Skin of body (tissue), 2 donors: ENCODE data around the gene CHD5. TPM values are rescaled to one million over a fixed set of nuclear protein-coding genes. Genes with fewer than 3 reads are reported as not detected.

Source experiments
- DNase-seq: peaks from one replicate; lab custom pipeline; 2025; lab: John Stamatoyannopoulos, UW
- total RNA-seq: library from RNA; depleted of rRNA; stranded (reverse); fragments of >200 nt; gene quantifications from one replicate; pipeline ENCODE4 v1.2.3, GENCODE V29; 2014

CHD5 gene
- total RNA-seq, 1 donor from 2014 or later = 1.4 TPM

DNA sequence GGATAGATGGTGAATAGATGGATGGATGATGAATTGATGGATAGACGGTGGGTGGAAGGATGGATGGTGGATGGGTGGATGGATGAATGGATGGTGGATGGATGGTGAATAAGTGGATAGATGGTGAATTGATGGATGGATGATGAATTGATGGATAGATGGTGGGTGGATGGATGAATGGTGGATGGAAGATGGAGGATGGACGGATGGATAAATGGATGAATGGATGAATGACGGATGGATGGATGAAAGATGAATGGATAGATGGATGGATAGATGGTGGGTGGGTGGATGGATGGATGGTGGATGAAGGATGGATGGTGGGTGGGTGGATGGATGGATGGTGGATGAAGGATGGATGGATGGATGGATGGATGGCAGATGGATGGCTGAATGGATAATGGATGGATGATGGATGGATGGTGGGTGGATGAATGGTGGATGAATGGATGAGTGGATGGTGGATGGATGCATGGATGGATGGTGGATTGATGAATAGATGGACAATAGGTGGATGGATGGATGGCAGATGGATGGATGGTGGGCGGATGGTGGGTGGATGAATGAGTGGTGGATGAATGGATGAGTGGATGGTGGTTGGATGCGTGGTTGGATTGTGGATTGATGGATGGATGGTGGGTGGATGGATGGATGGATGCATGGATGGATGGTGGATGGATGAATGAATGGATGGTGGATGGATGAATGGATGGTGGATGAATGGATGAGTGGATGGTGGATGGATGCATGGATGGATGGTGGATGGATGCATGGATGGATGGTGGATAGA, 5.3 kb downstream of the CHD5 start:
- no peak for DNase-seq

DNA sequence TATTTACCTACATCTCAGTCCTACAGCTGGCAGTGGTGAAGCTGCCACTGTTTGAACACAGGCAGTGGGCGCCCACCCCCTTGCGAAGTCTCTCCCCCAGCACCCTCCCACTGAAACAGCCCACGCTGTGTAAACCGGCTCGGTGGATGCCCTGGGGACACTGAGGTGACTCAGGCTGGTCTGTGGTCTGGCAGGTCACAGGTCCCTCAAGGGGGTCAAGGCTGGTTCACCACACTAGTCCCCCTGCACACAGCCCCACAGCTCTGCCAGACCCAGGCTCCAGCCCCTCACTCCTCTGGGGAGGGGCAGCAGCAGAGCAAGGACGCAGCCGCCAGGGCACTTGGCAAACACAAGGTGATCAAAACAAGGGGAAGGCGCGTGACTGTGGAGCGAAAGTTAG, 7.6 kb downstream of the CHD5 start:
- no peak for DNase-seq

DNA sequence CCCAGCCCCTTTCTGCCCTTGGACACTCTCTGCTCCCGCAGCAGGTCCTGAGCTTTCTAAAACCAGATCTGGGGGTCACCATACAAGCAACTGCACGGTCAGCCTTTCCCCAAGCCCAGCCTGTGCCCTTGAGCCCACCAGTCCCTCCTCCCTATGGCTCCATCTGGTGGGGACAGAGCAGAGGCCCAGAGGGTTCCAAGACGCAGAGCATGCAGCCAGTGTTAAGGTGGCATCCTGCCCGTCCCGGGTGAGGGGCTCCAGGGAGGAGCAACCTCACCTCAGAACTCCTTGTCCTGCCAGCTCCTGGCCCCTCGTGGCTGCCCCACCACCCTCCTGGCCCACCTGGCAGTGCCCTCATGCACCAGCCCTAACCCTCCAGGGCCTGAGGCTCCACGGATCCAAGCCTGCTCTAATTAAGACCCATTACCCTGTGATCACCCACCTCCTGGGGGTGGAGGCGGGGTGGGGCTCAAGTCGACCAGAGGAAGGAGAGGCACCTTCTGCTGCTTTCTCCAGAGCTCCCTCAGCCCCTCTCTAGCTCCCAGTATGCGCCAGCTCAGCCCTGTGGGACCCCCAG, 8.5 kb downstream of the CHD5 start:
- no peak for DNase-seq

DNA sequence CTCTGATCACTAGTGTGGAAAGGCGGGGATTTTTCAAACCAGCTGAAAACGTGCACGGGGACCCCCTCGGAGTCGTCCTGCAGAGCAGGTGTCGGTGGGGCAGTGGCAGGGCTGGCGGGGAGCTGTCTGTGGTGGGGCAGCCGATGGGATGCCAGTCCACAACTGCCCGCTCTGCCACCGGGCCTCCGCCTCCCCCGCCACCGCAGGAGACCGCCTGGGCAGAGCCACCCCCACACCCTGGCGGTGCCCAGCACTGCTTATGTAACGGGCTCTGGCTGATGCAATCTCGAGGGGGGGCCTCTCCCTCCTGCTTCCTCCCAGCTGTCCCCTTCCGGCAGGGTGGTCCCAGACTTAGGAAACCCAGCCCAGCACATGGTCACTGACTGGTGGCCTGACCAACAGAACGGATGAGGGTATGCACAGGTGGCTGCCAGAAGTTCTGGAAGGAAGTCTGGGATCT, 9.3 kb downstream of the CHD5 start:
- no peak for DNase-seq

DNA sequence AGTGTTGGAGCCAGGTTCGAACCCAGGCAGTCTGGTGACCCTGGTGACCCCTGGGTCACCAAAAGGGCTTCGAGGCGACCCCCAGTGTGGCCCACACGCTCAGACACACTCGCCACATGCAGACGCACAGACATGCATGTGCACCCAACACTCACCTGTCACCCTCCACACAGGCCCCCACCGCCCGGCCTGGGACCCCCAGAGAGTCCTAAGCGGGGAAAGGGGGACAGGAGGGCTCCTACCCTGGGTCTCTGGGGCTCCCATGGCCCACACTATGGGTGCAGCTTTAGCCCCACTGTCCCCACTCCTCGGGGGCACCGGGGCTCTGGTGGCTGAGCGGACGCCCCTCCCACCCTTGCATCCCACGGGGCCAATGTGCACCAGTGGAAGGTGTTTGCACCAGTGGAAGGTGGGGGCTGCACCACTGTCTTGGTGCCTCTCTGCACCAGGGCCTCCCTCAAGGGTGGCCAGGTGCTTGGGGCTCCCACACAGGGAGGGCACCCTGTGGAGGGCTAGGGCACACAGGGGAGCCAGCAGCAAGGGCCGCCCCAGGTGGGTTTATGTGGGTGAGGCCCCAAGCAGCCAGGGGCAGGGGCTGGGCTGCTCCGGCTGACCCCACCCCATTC, 9.9 kb downstream of the CHD5 start:
- no peak for DNase-seq

DNA sequence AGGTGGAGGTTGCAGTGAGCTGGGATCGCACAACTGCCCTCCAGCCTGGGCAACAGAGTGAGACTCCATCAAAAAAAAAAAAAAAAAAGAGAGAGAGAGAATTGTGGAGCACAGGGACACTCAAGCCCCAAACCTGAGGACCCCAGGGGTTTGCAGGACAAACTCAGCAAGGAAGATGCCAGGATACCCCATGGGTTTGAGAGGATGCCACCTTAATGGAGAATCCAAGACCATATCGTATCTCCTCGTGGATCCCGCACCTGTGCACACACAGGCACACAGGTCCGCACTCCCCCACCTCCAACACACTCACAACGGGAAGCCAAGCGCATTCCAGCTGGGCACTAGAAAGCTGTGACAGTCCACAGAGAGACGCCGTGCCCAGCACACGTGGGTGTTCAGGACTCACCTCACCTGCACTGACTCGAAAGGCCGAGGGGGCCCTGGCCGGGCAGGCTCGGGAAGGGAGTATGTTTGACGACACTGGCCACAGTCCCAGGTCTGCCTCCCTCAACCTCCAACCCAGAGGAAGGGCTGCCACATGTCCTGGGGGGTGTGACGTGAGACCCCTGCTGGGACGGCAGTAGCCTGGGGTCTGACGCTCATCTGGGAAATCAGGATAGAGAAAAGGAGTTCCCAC, 11.1 kb downstream of the CHD5 start:
- DNase-seq = no peak

DNA sequence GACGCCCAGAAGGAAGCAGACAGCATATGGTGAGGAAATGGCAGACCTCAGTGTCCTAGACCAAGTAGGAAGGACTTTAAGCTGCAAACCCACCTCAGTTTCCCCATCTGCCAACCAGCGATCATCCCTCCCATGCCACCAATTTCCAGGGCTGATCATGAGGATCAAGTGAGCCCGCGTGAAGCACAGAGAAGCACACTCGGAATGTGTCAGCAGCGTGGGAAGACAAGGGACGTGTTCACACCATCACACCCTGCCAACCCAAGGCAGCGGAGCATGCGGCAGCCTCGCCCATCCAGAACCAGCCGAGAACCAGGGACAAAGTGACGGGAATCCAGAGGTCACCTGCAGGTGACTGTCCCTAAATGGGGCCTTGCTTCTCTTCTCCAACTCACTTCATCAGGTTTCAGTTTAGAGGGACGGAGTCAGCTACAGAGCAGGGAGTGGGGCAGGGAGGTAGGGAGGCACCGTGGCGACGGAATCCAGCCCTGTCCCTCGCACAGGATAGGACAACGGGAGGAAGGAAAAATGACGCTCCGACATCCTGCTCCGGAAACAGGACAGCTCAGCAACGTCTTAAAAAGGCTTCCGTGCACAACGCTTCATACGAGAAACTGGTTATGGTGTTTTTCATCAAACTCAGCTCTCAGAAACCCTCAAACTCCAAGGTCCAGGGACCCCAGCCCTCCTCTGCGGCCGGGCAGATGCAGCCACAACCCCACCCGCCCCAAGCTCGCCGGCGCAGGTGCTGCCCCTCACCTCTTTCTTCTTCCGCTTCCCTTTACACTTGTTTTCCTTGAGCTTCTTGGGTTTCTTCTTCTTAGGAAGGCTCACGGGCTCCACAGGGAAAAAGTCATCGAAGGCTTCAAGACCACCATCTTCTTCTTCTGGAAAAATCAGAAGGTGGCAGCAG, 12.5 kb downstream of the CHD5 start:
- no peak for DNase-seq

DNA sequence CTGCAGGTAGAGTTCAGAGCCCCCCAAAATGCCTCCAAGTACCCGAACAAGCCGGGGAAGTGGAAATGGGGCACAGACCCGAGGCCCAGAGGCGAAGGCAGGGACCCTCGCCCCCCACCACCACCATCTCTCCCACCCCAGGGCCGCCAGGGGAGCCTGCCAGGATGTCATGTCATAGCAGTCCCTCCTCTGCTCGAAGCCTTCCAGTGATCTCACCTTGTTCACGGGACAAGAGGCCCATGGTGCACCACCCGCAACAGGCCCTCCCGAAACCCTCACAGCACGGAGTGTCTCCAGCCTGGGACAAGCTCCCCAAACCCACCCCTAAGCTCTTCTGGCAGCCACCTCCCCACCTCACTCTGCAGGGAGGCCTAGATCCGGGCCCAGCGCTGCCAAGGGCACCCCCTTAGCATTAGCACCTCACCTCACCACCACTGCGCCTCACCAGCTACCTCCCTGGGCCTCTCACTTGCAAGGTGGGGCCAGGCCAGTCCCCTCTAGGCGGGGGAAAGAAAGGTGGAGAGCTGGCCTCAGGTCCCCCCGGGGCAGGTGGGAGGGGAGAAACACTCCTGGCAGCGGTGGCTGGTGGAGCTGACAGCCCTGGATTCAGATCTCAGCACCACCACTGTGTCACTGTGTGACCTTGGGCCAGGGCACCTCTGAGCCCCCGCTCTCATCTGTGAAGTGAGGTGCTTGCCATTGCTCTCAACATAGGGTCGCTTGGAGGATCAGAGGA, 13.3 kb downstream of the CHD5 start:
- no peak for DNase-seq

DNA sequence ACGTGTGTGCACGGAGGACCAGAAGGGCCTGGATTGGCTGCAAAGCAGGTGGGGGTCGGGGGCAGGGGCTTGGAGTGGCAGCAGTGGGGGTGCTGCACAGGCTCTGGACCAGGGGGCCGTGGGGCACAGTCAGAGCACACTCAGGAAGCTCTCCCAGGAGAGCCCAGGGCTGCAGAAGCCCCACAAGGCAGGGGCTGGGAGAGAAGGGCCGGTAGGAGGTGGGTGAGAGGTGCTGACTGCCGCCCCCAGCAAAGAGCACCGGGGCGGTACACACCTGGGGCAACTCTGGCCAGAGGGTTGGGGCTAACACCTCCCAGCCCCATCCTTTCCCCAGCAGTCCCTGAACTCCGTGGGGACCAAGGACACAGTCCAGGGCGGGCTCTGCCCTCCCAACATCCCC, 13.9 kb downstream of the CHD5 start:
- DNase-seq = no peak

DNA sequence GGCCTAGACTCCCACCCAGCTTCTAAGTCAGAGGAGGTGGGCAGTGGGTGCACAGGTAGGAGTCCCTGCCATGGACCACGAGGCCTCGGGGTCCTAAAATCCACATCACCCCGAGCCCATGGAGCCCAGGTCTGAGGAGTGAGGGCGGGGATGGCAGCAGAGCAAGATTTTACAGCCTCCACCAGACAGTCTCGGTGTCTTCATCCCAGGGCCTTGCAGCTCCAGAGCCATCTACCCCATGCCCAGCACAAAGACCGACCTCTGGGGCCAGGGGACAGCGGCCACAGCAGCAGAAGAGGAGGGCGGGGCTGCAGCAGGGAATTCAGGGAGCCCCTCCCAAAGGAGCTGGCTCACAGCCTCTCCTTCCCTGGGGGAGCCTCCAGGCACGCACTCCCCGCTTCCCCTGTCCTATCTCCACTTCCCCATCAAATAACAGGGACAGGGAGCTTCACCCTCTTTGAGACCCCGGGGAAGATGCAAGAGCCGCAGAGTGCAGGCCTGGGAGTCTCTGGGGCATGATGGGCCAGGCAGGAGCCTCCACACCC, 14.6 kb downstream of the CHD5 start:
- DNase-seq = no peak

DNA sequence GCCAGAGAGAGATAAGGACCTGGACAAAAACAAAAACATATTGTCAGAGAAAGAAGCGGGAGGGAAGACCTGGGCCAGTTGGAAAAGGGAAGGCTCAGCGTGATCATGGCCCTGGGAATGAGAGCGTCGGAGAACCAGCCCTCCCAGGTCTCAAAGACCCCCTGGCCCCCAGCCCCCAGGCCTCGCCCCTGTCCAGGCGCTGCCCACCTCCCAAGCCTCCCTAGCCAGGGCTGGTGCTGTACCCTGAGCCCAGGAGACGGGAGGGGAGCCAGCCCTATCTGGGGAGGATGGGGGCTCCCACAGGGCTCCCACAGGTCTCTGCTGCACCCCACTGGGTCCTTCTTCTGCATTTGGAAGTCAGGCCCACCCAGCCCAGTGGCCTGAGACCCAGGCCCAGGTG, 15.1 kb downstream of the CHD5 start:
- DNase-seq = no peak

DNA sequence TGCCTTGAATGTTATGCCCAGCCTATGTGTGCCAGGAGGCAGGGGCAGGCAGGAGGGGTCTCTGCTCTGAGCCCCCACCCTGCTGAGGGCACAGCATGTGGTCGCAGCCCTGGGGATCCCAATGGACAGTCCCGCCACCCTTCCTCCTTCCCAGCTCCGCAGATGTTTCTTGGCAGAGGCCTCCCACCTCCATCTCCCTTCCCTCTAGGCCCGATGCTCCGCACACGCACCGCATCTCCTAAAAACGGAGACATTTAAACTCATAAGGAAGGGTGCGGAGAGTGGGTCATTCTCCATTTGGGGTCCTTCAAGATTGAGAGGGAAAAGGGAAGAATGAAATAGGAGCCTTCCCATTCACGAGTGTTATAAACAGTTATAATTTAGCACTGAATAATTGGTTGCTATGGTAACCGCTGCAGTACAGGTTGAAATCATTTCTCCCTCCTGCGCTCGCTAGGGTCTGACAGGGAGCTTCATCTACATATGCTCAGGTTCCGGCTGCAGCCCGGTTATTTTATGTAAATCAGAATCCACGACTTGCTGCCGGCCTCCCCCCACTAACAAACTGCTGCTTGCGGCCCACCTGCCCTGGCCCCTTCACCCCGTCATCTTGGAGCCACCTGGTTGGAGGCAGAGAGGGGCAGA, 16.0 kb downstream of the CHD5 start:
- no peak for DNase-seq

DNA sequence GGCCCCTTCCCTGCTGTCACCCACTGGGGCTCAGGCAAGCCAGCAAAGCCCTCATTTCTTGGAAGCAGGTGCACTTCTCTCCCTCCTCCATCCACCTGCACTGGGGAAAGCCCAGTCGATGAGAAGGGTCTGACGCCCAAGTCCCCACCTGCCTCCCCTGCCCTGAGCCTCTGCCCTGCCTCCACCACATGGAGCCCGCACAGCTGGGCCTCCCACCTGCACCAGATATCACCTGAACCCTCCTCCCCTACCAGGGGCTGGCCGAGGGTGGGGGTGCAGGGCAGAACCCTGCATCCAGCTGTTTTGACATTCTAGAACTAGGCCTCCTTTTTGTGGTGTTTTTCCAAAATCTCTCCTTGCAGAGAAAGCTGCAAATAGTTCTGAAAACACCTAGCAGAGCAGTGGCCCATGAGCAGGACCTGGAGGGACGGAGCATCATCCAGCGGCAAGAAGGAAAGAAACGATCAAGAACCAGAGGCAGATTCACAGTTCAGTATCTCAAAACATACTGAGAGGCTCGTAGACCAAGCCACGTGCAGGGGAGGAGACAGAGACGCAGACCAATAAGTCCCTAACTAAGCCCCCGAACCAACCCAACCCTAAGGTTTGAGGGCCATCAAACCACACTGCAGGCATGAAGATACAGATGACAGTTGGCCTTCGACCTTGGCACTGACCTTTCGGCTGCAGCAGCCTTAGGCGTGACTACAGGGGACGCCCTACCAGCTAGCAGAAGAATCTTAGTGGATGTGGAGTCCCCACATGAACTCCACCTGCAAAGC, 16.7 kb downstream of the CHD5 start:
- no peak for DNase-seq

DNA sequence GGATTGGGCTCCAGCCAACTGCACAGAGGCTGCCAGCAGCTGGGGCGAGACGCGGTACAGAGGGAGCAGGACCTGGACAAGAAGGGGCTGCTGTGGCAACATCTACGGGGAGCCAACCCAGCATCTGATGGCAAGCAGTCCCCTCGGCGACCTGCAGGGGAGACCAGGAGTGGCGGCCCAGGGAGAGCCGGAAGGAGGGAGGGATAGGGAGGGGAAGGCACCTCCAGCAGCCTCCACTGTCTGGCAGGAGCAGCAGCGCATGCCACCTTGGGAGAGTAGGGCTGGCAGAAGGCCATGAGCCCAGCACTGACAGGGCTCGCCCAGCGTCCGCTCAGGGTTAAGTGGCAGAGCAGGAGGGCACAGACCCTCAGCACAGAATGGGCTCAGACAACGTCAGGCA, 17.3 kb downstream of the CHD5 start:
- DNase-seq = no peak

DNA sequence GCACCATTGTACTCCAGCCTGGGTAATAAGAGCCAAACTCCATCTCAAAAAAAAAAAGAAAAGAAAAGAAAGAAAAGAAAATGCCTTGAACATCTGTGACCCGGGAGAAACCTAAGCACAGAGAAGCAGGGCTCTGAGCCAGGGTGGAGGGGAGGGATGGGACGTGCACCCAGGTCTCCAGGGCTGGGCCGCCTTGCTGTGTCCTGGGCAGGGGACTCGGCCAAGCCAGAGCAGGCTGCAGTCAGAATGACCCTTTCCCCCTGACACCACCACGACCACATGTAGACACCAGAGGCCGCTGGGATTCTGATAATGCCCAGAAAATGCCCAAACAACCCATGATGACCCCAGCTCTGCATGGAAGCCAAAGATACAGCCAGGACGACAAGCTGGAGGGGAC, 17.8 kb downstream of the CHD5 start:
- no peak for DNase-seq

DNA sequence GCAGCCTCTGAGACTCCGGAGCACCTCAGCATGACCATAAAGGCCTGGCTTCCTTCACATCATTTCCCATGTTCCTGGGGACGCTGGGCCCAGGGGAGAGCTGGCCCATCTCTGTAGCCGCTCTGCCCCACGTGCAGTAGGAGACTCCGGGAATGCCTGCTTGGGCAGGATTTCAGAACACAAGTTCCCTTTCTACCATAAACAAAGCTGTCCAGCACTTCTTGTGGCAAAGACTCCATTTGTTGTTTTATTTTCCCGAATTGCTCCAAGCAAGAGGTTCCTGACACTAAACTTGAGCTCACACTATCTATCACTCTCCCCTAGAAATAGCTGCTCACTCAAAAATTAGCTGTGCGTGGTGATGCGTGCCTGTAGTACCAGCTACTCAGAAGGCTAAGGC, 21.9 kb downstream of the CHD5 start:
- DNase-seq = no peak

DNA sequence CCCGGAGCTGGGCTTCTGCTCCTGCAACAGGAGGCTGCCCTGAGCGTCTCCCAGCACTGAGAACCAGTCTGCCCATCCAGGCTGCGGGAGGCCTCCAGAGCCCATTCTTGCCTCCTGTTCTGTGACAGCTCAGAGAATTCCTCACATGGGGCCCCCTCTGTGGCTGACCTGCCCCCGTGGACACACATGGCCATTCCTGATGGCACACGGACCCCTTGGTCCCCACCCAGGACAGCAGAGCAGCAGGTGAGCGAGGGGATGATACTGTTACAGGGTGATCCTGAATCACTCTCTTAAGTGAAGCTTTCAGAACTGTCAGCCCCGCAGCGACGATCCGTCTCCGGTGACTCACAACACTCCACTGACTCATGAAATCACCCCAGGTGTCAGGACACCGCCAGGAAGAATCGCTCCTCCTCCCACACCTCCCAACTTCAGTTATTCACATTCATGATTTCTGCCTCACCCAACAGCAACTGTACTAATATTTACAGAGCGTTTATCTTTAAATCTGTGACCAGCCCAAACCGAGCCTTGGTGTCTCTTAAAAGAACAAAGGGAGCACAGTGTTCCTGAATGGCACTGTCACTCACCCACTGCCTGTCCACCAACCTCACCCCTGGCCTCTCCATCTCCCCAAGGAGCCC, 22.5 kb downstream of the CHD5 start:
- DNase-seq = no peak

DNA sequence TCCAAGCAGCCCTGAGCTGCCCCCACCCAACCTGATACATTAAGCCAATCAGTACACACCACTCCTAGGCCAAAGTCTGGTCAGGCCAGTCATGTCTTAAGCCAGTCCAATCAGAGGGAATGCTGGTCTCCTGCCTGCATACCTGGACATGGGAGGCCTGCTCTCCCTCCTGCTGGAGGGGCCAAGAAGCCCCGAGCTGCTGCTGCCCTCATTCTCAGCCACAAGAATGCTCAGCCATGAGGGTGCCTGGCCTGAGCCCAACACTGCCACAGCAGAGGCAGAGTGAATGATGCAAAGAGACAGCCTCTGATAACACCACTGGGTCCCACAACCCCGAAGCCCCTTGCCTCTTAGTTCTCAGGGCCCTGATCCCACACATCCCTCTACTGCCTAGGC, 23.0 kb downstream of the CHD5 start:
- no peak for DNase-seq
